ENCODE data around the gene NEB. TPM values are rescaled to one million over a fixed set of nuclear protein-coding genes. Genes with fewer than 3 reads are reported as not detected.

Gene NEB
- total RNA-seq, 2 experiments from 2014 or later, result 0.43 to 1.2 TPM

DNA sequence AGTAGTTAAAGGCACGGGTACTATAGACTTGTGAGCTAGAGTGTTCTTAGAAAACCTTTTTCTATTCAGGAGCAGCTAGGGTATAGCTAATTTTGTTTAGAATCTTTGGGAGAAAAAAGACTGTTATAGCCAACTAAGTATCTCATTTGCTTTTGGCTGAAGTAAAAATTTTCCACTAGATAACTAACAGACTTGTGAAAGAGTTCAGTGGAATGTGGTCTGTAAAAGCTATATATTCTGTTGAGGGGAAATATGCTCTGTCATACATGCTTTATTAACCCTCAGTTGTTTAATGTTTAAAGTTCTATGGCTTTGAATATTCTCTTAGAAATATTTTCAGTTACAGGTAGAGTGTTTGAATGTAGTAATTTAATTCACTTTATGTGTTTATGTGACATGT, 274.9 kb downstream of the NEB start:
- Mint-ChIP-seq H3K27ac (no peak overlapping the region), H3K27me3 (no peaks in the 10 kb centered on the region)

GRCh38 chr2:151439127-151439526, 295.1 kb downstream of the NEB start:
- DNase-seq (no peak), ATAC-seq (ENCODE audit: low read depth) (no peak)
- POLR2A ChIA-PET, result interaction anchor here (0.6 kb wide), 1 partner anchor 302 kb away, joined by 4 read pairs; no protein-coding TSS in a partner anchor
- peaks cover 27% of the 10 kb centered on the region for H3K36me3 Mint-ChIP-seq
- H3K4me1 Mint-ChIP-seq, result peaks cover 7% of the 10 kb centered on the region
- no peaks in the 10 kb centered on the region for H3K27me3 Mint-ChIP-seq
- no peak overlapping the region for H3K27ac Mint-ChIP-seq
- H3K9me3 Mint-ChIP-seq, result no peaks in the 10 kb centered on the region
- no peak overlapping the region for H3K4me3 Mint-ChIP-seq

More for the DNA sequence above, 274.9 kb downstream of the NEB start:
- H3K9me3 Mint-ChIP-seq, result no peaks in the 10 kb centered on the region
- H3K36me3 Mint-ChIP-seq, result peaks cover 45% of the 10 kb centered on the region
- POLR2A ChIA-PET, result no interaction called here
- peaks cover 1% of the 10 kb centered on the region for H3K4me1 Mint-ChIP-seq
- DNase-seq, result no peak
- ATAC-seq (ENCODE audit: low read depth), result no peak
- no peak overlapping the region for H3K4me3 Mint-ChIP-seq

GRCh38 chr2:151438506-151438905, 295.8 kb downstream of the NEB start:
- DNase-seq, result no peak
- ATAC-seq (ENCODE audit: low read depth), result no peak
- Mint-ChIP-seq H3K4me1 (peaks cover 7% of the 10 kb centered on the region), H3K27ac (no peak overlapping the region), H3K36me3 (peaks cover 24% of the 10 kb centered on the region), H3K9me3 (no peaks in the 10 kb centered on the region), H3K27me3 (no peaks in the 10 kb centered on the region), H3K4me3 (no peak overlapping the region)
- POLR2A ChIA-PET, result interaction anchor here (0.6 to 1.2 kb wide), 3 partner anchors 29 to 302 kb away, joined by 3 to 4 read pairs (median 3); partner anchors contain the start of genes NMI and RIF1

DNA sequence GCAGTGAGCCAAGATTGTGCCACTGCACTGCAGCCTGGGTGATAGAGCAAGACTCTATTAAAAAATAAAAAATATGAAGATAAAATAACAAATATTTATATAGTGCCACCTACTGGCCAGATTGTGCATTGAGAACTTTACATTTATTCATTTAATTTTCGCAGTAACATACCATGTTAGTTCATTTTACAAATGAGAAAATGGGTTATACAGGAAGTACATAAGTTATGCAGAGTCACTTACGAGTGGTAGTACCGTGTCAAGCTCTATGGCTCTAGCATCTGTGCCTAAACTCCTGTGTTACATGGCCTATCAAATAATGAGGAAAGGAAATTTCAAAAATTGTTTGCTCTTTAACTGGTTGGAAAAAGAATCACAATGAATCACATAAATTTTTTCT, 296.6 kb downstream of the NEB start:
- no peaks in the 10 kb centered on the region for H3K27me3 Mint-ChIP-seq
- no peak overlapping the region for H3K4me3 Mint-ChIP-seq
- peaks cover 26% of the 10 kb centered on the region for H3K36me3 Mint-ChIP-seq
- POLR2A ChIA-PET, result interaction anchor here (1.2 kb wide), 1 partner anchor 148 kb away, joined by 3 read pairs; the partner anchor contains the start of gene NMI
- ATAC-seq (ENCODE audit: low read depth) (peak; percentile 45), DNase-seq (no peak)
- no peaks in the 10 kb centered on the region for H3K9me3 Mint-ChIP-seq
- H3K27ac Mint-ChIP-seq, result peak overlapping the region; percentile 73
- H3K4me1 Mint-ChIP-seq, result peaks cover 7% of the 10 kb centered on the region

Other genes starting within 250 kb of the NEB start
- gene ARL5A, start 93.9 kb upstream of the NEB start, total RNA-seq, result 10 to 100 TPM; 41.6 to 44.8 TPM

Data from activated naive CD8-positive, alpha-beta T cell treated with anti-CD3 and anti-CD28 coated beads, Interleukin-2, amount 10 ng/mL, durations not matched to agents 7 days and 5 days (primary cell).